ENCODE results near the gene ADM. TPM values are rescaled to one million over a fixed set of nuclear protein-coding genes. Genes with fewer than 3 reads are reported as not detected.

The ADM gene
- polyA plus RNA-seq, 1 experiment = 247 TPM

DNA sequence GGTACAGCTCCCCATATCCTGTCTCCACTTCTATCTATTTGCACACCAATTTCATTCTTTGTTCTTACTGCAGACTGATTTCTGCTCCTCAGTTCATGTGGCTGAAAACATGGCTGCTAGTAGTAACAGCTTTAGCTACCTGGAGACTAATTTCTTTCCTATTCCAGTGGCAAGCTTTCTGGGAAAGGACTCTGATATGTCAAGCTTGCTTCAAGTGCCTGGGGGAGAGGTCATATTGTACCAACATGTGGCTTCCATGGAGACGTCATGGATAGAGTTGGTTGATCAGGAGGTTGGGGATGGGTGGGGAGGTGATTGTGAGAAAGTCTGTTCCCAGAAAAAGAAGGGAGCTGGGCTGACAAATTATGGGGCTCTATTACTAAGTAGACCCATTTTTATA lies 44.9 kb downstream of the ADM start:
- ChIA-PET CTCF (interaction anchor here (0.5 to 1.8 kb wide), 2 partner anchors 17 to 40 kb away, joined by 3 to 8 read pairs; no protein-coding TSS in a partner anchor), POLR2A (interaction anchor here (2.8 kb wide), 1 partner anchor 24 kb away, joined by 19 read pairs; no protein-coding TSS in a partner anchor)
- no peak overlapping the region for H3K27ac ChIP-seq (ENCODE audit: low read depth, low read length)
- no peaks in the 10 kb centered on the region for H3K9me3 ChIP-seq (ENCODE audit: control insufficient read depth, insufficient read depth, low read length)
- H3K4me3 ChIP-seq (ENCODE audit: low read depth, low read length) = no peak overlapping the region
- no peak for DNase-seq (ENCODE audit: low read depth, low spot score)
- no peak for TF ChIP-seq CTCF (IDR thresholded peaks at IDR 0.05; ENCODE audit: low read depth, low read length)
- H3K27me3 ChIP-seq (ENCODE audit: control insufficient read depth, insufficient read depth, low read length) = no peaks in the 10 kb centered on the region

DNA sequence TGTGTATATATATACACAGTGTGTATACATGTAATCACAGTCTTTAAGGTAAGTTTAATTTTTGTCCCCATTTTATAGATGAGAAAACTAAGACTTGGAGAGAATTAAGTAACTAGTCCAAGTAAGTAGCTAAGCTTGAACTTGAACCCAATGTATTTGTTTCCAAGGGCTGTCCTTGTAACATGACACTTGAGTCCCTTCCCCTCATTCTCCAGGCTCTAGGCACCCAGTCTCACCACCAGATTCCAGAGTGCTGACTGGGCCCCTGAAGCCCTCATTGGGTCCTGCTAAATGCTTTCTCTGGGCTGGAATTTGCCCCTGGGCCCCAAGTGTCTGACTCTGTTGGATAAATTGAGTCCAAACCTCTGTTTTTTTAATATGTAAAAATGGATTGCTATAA lies 45.5 kb downstream of the ADM start:
- no peak for TF ChIP-seq CTCF (IDR thresholded peaks at IDR 0.05; ENCODE audit: low read depth, low read length)
- ChIA-PET POLR2A (interaction anchor here (2.8 kb wide), 1 partner anchor 25 kb away, joined by 19 read pairs; no protein-coding TSS in a partner anchor), CTCF (interaction anchor here (0.5 to 1.8 kb wide), 2 partner anchors 16 to 40 kb away, joined by 3 to 8 read pairs; no protein-coding TSS in a partner anchor)
- no peaks in the 10 kb centered on the region for H3K9me3 ChIP-seq (ENCODE audit: control insufficient read depth, insufficient read depth, low read length)
- no peak for DNase-seq (ENCODE audit: low read depth, low spot score)
- no peak overlapping the region for H3K4me3 ChIP-seq (ENCODE audit: low read depth, low read length)
- H3K27me3 ChIP-seq (ENCODE audit: control insufficient read depth, insufficient read depth, low read length) = no peaks in the 10 kb centered on the region
- H3K27ac ChIP-seq (ENCODE audit: low read depth, low read length) = peak overlapping the region; percentile 13

DNA sequence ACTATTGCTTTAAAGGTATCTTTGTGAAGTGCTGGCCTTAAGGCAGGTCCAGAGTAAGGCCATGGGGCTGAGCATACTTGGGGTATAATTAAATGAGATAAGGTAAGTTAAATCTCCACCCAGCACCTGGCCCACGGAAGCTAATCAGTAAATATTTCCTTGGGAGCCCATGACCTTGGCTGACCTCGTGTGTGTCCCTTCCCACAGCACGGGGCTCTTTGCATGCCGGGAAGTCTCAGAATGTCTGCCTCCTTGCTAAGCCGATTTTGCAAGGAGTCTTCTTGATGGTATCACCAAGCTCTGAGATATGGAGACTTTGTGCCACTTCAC lies 46.5 kb downstream of the ADM start:
- Histone ChIP-seq H3K27me3 (ENCODE audit: control insufficient read depth, insufficient read depth, low read length) (no peaks in the 10 kb centered on the region), H3K4me3 (ENCODE audit: low read depth, low read length) (no peak overlapping the region), H3K9me3 (ENCODE audit: control insufficient read depth, insufficient read depth, low read length) (no peaks in the 10 kb centered on the region), H3K27ac (ENCODE audit: low read depth, low read length) (peak overlapping the region; percentile 87)
- no peak for DNase-seq (ENCODE audit: low read depth, low spot score)
- ChIA-PET POLR2A (interaction anchor here (0.9 to 2.8 kb wide), 8 partner anchors 15 to 445 kb away, joined by 3 to 19 read pairs (median 4); partner anchors contain the start of genes ADM and AMPD3), CTCF (interaction anchor here (0.5 to 1.9 kb wide), 4 partner anchors 15 to 44 kb away, joined by 3 to 7 read pairs (median 4); no protein-coding TSS in a partner anchor)
- TF ChIP-seq CTCF (IDR thresholded peaks at IDR 0.05; ENCODE audit: low read depth, low read length) = no peak

DNA sequence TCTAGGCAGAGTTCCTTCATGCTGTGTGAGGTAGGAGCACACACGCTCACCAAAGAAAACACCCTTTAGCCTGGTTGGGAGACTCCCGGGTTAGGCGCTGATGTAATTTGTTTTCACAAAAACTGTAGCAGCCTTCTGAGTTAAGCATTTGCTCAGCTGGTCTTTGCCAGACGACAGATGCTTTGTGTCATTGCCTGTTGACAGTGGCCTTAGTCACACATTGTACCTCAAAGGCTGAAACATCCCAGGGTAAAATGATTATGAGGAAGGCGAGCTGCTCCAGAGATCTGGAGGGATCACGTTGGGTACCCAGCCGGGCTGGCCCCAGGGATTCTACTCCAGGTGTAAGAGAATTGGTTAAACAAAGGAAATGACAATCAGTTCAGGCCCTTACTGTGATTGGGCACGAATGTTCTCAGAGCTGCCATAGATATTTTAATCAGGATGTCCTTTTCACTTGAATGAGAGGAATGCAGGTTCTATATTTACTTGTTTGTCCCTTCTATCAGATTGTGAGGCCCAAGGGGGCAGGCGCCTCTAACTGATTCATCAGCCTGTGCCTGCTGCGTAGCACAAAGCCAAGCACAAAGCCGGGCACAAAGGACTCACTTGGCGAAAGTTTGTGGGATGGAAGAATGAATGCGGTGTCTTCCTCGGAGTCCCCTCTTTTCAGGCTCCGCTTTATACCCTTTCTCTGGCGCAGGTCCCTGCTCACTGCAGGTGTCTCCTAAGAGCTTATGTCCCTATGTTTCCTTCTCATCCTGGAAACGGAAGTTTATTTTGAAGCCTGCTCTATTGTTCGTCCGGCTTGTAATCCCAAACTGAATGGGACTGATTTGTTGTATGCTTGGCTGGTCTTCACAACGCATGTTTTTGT lies 47.1 kb downstream of the ADM start:
- no peak overlapping the region for H3K4me3 ChIP-seq (ENCODE audit: low read depth, low read length)
- POLR2A ChIA-PET = interaction anchor here (0.9 to 2.8 kb wide), 8 partner anchors 14 to 446 kb away, joined by 3 to 19 read pairs (median 4); partner anchors contain the start of genes ADM and AMPD3
- no peaks in the 10 kb centered on the region for H3K27me3 ChIP-seq (ENCODE audit: control insufficient read depth, insufficient read depth, low read length)
- peak; percentile 80 for DNase-seq (ENCODE audit: low read depth, low spot score)
- CTCF ChIA-PET = interaction anchor here (1.0 to 1.9 kb wide), 3 partner anchors 14 to 45 kb away, joined by 3 to 7 read pairs (median 4); no protein-coding TSS in a partner anchor
- H3K9me3 ChIP-seq (ENCODE audit: control insufficient read depth, insufficient read depth, low read length) = no peaks in the 10 kb centered on the region
- TF ChIP-seq CTCF (IDR thresholded peaks at IDR 0.05; ENCODE audit: low read depth, low read length) = no peak
- peak overlapping the region; percentile 87 for H3K27ac ChIP-seq (ENCODE audit: low read depth, low read length)

All from AG04450 (cell line).